HG02571 (cell line): ENCODE data around the gene KL.

Experiments
- ATAC-seq: cut with Tn5 transposase; IDR thresholded peaks from one replicate; pipeline ENCODE4 v1.9.1; 2021; ENCODE audit warnings: mild to moderate bottlenecking, moderate library complexity; ENCODE audit not compliant: unreplicated experiment

The KL gene

GRCh38 chr13:33078263-33078662, 62.0 kb downstream of the KL start:
- ATAC-seq = no peak

- no peak for ATAC-seq
Measured at GRCh38 chr13:33079960-33080359, 63.7 kb downstream of the KL start.

GRCh38 chr13:33080972-33081590, 64.9 kb downstream of the KL start:
- ATAC-seq = no peak

GRCh38 chr13:33081666-33082065, 65.4 kb downstream of the KL start:
- ATAC-seq = no peak

GRCh38 chr13:33083054-33083453, 66.8 kb downstream of the KL start:
- ATAC-seq = no peak

- no peak for ATAC-seq
Measured at GRCh38 chr13:33087091-33087490, 70.9 kb downstream of the KL start.

- ATAC-seq = no peak
Measured at GRCh38 chr13:33087790-33088189, 71.6 kb downstream of the KL start.

GRCh38 chr13:33089311-33089710, 73.1 kb downstream of the KL start:
- no peak for ATAC-seq

GRCh38 chr13:33090755-33091414, 74.7 kb downstream of the KL start:
- ATAC-seq = no peak

- ATAC-seq = no peak
Measured at GRCh38 chr13:33091415-33091774, 75.2 kb downstream of the KL start.

GRCh38 chr13:33092073-33092987, 76.1 kb downstream of the KL start:
- ATAC-seq = no peak

- no peak for ATAC-seq
Measured at GRCh38 chr13:33096886-33097605, 80.8 kb downstream of the KL start.

GRCh38 chr13:33099860-33100259, 83.6 kb downstream of the KL start:
- no peak for ATAC-seq

- no peak for ATAC-seq
Measured at GRCh38 chr13:33100886-33101285, 84.7 kb downstream of the KL start.

GRCh38 chr13:33101835-33102234, 85.6 kb downstream of the KL start:
- no peak for ATAC-seq

GRCh38 chr13:33103457-33103856, 87.2 kb downstream of the KL start:
- no peak for ATAC-seq

GRCh38 chr13:33105387-33106005, 89.3 kb downstream of the KL start:
- no peak for ATAC-seq

- no peak for ATAC-seq
Measured at GRCh38 chr13:33106656-33107360, 90.6 kb downstream of the KL start.

GRCh38 chr13:33107361-33107760, 91.1 kb downstream of the KL start:
- ATAC-seq = no peak

- no peak for ATAC-seq
Measured at GRCh38 chr13:33108620-33109019, 92.4 kb downstream of the KL start.
